Spinal cord (tissue), 10 donors: ENCODE data around the gene RFX4. TPM values are rescaled to one million over a fixed set of nuclear protein-coding genes. Genes with fewer than 3 reads are reported as not detected.
A peak's percentile ranks its signal among the peaks of the same experiment; 100 is the strongest.

Experiments used
- DNase-seq, 6 donors: peaks; one replicate each; pipeline versions ENCODE4 v3.0.0 to v3.0.0-alpha.2; 2013 to 2015; ENCODE audit warnings: low spot score in 6 of 6, low read depth in 4 of 6
- H3K27ac ChIP-seq: one replicate; pipeline ENCODE4 v1.5.1; 2013; ENCODE audit warnings: low read depth, low read length, control low read depth
- H3K27me3 ChIP-seq: one replicate; pipeline ENCODE4 v1.6.1; 2013; ENCODE audit warnings: low read length; ENCODE audit not compliant: control insufficient read depth, insufficient read depth
- H3K36me3 ChIP-seq: one replicate; pipeline ENCODE4 v1.6.1; 2013; ENCODE audit warnings: low read length; ENCODE audit not compliant: control insufficient read depth, insufficient read depth
- H3K4me1 ChIP-seq: one replicate; pipeline ENCODE4 v1.6.1; 2013; ENCODE audit warnings: low read length; ENCODE audit not compliant: control insufficient read depth, insufficient read depth
- H3K4me3 ChIP-seq: one replicate; pipeline ENCODE4 v1.5.1; 2013; ENCODE audit warnings: low read depth, low read length, control low read depth
- H3K9me3 ChIP-seq: one replicate; pipeline ENCODE4 v1.6.1; 2013; ENCODE audit warnings: low read length; ENCODE audit not compliant: control insufficient read depth, insufficient read depth
- WGBS: methylation state at CpG from one replicate; pipeline ENCODE4 v1.1.5; 2013; ENCODE audit warnings: missing lambda C conversion rate; ENCODE audit not compliant: insufficient coverage; 5-methylcytosine and 5-hydroxymethylcytosine counted together
- polyA plus RNA-seq, 2 donors: library from polyadenylated mRNA; unstranded; fragments of 120-200 nt; gene quantifications; one replicate each; pipeline ENCODE4 v1.2.1, GENCODE V29; 2013; ENCODE audit not compliant: insufficient read length in 2 of 2
- total RNA-seq, 2 donors: library from RNA; depleted of rRNA in 1 of 2; stranded (reverse); fragments of 120-200 nt in 1 of 2; fragments of >200 nt in 1 of 2; gene quantifications; one replicate each; pipeline versions ENCODE4 v1.2.3 to v1.2.4, GENCODE V29; 2013 to 2014
- donor health status: healthy.

The RFX4 gene
- total and polyA plus RNA-seq, 4 donors: 18.6 to 90.3 (median 45.6) TPM

DNA sequence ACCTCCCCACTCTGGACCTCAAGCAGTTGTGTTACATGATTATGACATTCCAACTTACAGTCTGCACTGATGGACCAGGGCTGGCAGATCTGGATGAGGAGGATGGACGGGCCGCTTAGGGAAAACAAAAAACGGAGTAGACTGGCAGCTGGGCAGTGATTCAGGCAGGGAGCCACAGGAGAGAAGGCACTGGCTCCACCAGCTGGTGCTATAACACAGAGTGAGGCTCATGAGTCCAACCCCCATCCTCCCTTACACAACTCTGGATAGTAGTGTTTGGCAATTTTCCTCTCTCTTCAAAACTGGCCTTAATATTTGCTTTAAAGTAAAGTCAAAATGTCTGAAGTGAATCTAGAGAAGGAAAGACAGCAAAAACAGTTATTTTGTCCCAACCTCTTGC, 181.9 kb downstream of the RFX4 start:
- peak in 1 of 6 donors; percentile 62 for DNase-seq
- 36% methylated on average over 3 of the region's 3 CpGs for WGBS
- Histone ChIP-seq H3K9me3 (no peaks in the 10 kb centered on the region), H3K36me3 (no peaks in the 10 kb centered on the region), H3K4me3 (no peak overlapping the region), H3K4me1 (peaks cover 29% of the 10 kb centered on the region), H3K27ac (peak overlapping the region; percentile 61), H3K27me3 (no peaks in the 10 kb centered on the region)

DNA sequence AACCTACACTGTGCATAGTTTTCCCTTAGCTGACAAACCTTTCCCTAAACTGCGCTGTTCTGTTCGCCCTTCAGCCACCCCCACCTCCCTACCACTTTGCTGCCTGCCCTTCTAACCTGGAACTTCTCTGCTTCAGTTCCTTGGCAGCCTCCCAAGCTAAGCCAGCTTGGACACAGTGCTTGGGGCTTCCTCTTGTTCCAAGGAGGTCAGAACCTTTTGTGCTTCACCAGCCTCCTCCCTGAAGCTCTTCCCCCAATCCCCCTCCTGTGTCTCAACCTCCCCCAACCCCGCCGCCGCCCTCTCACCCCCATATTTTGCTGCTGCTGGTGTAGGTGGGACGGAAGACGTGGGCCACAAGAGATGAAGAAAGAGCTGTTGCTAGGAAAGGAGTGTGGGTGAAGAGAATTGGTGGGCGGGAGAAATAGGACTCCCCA, 183.6 kb downstream of the RFX4 start:
- DNase-seq: peak in 1 of 6 donors; percentile 78
- 38% methylated on average over 2 of the region's 8 CpGs for WGBS
- no peak overlapping the region for H3K4me3 ChIP-seq
- no peaks in the 10 kb centered on the region for H3K27me3 ChIP-seq
- H3K9me3 ChIP-seq: no peaks in the 10 kb centered on the region
- H3K27ac ChIP-seq: peak overlapping the region; percentile 10
- H3K4me1 ChIP-seq: peaks cover 22% of the 10 kb centered on the region
- H3K36me3 ChIP-seq: no peaks in the 10 kb centered on the region

- peak overlapping the region; percentile 48 for H3K27ac ChIP-seq
Measured at GRCh38 chr12:106767206-106767605, 184.4 kb downstream of the RFX4 start.

GRCh38 chr12:106767954-106768822, 185.4 kb downstream of the RFX4 start:
- no peaks in the 10 kb centered on the region for H3K36me3 ChIP-seq
- no peaks in the 10 kb centered on the region for H3K27me3 ChIP-seq
- no peak overlapping the region for H3K4me3 ChIP-seq
- peak overlapping the region; percentile 8 for H3K27ac ChIP-seq
- peaks cover 22% of the 10 kb centered on the region for H3K4me1 ChIP-seq
- 10% methylated on average over 4 of the region's 9 CpGs for WGBS
- DNase-seq: peak in 1 of 6 donors; percentile 60
- no peaks in the 10 kb centered on the region for H3K9me3 ChIP-seq

More at GRCh38 chr12:106767206-106767605, 184.4 kb downstream of the RFX4 start:
- no peaks in the 10 kb centered on the region for H3K27me3 ChIP-seq
- peaks cover 22% of the 10 kb centered on the region for H3K4me1 ChIP-seq
- no peaks in the 10 kb centered on the region for H3K36me3 ChIP-seq
- no peak overlapping the region for H3K4me3 ChIP-seq
- WGBS: 37% methylated on average over 2 of the region's 2 CpGs
- no peaks in the 10 kb centered on the region for H3K9me3 ChIP-seq
- no peak for DNase-seq

- H3K4me3 ChIP-seq: no peak overlapping the region
- H3K9me3 ChIP-seq: no peaks in the 10 kb centered on the region
- no peaks in the 10 kb centered on the region for H3K36me3 ChIP-seq
- H3K27me3 ChIP-seq: no peaks in the 10 kb centered on the region
- peaks cover 24% of the 10 kb centered on the region for H3K4me1 ChIP-seq
- peak overlapping the region; percentile 4 for H3K27ac ChIP-seq
- WGBS: 10% methylated on average over 2 of the region's 5 CpGs
- DNase-seq: peak in 1 of 6 donors; percentile 49
Measured at GRCh38 chr12:106769078-106769477, 186.3 kb downstream of the RFX4 start.

- Histone ChIP-seq H3K9me3 (no peaks in the 10 kb centered on the region), H3K36me3 (no peaks in the 10 kb centered on the region), H3K4me1 (peaks cover 20% of the 10 kb centered on the region), H3K27me3 (no peaks in the 10 kb centered on the region), H3K27ac (peak overlapping the region; percentile 4), H3K4me3 (no peak overlapping the region)
- no peak for DNase-seq
- WGBS: 61% methylated on average over 4 of the region's 6 CpGs
Measured at GRCh38 chr12:106769546-106769945, 186.7 kb downstream of the RFX4 start.

GRCh38 chr12:106771425-106771824, 188.6 kb downstream of the RFX4 start:
- Histone ChIP-seq H3K27ac (no peak overlapping the region), H3K36me3 (no peaks in the 10 kb centered on the region), H3K9me3 (no peaks in the 10 kb centered on the region), H3K27me3 (no peaks in the 10 kb centered on the region), H3K4me1 (peaks cover 18% of the 10 kb centered on the region), H3K4me3 (no peak overlapping the region)
- no peak for DNase-seq

GRCh38 chr12:106773286-106774004, 190.6 kb downstream of the RFX4 start:
- 31% methylated on average over 16 of the region's 25 CpGs for WGBS
- H3K27me3 ChIP-seq: no peaks in the 10 kb centered on the region
- H3K4me3 ChIP-seq: peak overlapping the region; percentile 93
- no peaks in the 10 kb centered on the region for H3K9me3 ChIP-seq
- H3K36me3 ChIP-seq: no peaks in the 10 kb centered on the region
- H3K4me1 ChIP-seq: peaks cover 10% of the 10 kb centered on the region
- peak overlapping the region; percentile 99 for H3K27ac ChIP-seq
- DNase-seq: peak in 2 of 6 donors; percentile 45 to 68

DNA sequence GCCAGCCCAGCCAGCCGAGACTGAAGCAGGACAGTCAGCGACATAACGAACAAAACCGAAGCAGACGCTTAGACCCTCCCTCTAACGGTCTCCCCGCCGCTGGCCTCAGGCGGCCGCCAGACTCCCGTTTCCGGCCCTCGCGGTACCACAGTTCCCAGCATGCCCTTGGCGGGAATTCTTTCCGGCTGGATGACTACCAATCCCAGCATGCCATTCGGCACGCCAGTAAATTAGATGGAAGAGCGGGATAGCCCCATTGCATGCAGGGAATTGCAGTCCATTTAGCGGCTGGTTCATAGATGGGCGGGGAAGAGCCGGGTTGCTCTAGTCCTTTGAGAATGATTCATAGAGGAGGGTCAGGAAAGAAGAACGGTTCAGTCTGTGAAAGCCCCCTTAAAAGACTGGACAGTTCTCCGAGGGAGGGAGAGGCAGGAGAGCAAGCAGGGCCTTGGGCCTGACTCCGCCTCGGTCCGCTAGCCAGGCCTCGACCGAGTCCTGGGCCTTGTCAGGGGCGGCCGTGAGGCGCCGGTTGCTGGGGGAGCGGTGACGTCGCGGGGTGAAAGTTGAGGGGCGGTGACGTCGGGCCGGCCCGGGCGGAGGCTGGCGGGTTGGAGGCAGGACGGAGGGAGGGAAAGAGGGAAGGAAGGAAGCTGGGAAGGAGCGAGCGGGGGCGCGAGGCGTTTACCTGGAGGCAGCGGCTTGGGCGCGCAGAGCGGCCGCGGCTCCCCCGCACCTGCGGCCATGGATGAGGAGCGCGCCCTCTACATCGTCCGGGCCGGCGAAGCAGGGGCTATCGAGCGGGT, 191.4 kb downstream of the RFX4 start, which contains the start of gene RIC8B:
TSS of gene RIC8B (plus strand) at position 678 of the 803 bp plus-strand sequence. CDS start at position 742, 64 bp downstream.
- Histone ChIP-seq H3K4me1 (peaks cover 8% of the 10 kb centered on the region), H3K27ac (peak within 1 kb of the TSS; percentile 99), H3K27me3 (no peaks in the 10 kb centered on the region), H3K36me3 (peaks cover 3% of the 10 kb centered on the region), H3K4me3 (peak within 1 kb of the TSS; percentile 93), H3K9me3 (no peaks in the 10 kb centered on the region)
- 0% methylated on average over 64 of the region's 66 CpGs for WGBS
- DNase-seq: peak; percentile 97 to 100 (median 99)
